ENCODE data around the gene ZNF76.

GRCh38 chr6:35282472-35282871 lies 22.9 kb downstream of the ZNF76 start:
- no peak for TF ChIP-seq MAX (IDR thresholded peaks at IDR 0.05; ENCODE audit: low read depth, low read length)
- no peak for TF ChIP-seq CTCF (IDR thresholded peaks at IDR 0.05; ENCODE audit: low read depth, low read length)

Data from NB4 (cell line).